ENCODE measurements around the gene CTBP1.

- TF ChIP-seq POLR2AphosphoS5 (IDR thresholded peaks at IDR 0.05) (no peak), CTCF (IDR thresholded peaks at IDR 0.05) (no peak), POLR2A (IDR thresholded peaks at IDR 0.05) (no peak)
These were observed 75.8 kb downstream of the CTBP1 start for GRCh38 chr4:1172971-1173757.
